Motor neuron (in vitro differentiated cells): Measurements from ENCODE around the gene TMEM126B. TPM values are rescaled to one million over a fixed set of nuclear protein-coding genes. Genes with fewer than 3 reads are reported as not detected.
"Not testable (repeated sequence)": the region's sequence is repeated elsewhere in the genome, so short reads cannot be mapped to it uniquely, and the experiment has no call there.

Experiments used
- ATAC-seq, 8 experiments: fragments of 200-7000 bp; cut with Tn5 transposase; replicated peaks in 6 of 8; 2 replicates each; pipeline ENCODE4 v1.8.0; 2021; ENCODE audit warnings: mild to moderate bottlenecking in 8 of 8, moderate library complexity in 8 of 8
- H3K27ac ChIP-seq, 2 donors: fragments of 250-450 bp; sonication (Bioruptor Pico); 2 replicates each; pipeline ENCODE4 v1.9.0; 2021; ENCODE audit warnings: antibody characterized with exemption in 2 of 2, mild to moderate bottlenecking in 2 of 2, moderate library complexity in 1 of 2
- H3K4me1 ChIP-seq, 2 donors: fragments of 250-450 bp; sonication (Bioruptor Pico); replicated peaks in 1 of 2; 2 replicates each; pipeline ENCODE4 v1.6.1; 2021; ENCODE audit warnings: antibody characterized with exemption in 2 of 2, mild to moderate bottlenecking in 2 of 2, moderate library complexity in 1 of 2
- H3K4me3 ChIP-seq, 5 donors: fragments of 250-450 bp; sonication (Bioruptor Pico); 2 replicates each; pipeline ENCODE4 v1.9.0; 2021; ENCODE audit warnings: antibody characterized with exemption in 5 of 5, mild to moderate bottlenecking in 5 of 5, moderate library complexity in 4 of 5
- WGBS, 10 experiments: fragments of 450-650 bp; shearing (Covaris generic); methylation state at CpG; one replicate each; pipeline ENCODE4 v1.0.0; 2022; 5-methylcytosine and 5-hydroxymethylcytosine counted together
- in situ Hi-C, 9 experiments: fragments of 400-800 bp; cut with MboI; loops; one replicate each; pipeline ENCODE4 v1.15.0; 2021; ENCODE audit warnings: low sequenced_read_pairs in 9 of 9, low pct_unique_long_range_greater_than_20kb in 2 of 9; ENCODE audit not compliant: unreplicated experiment in 9 of 9
- total RNA-seq, 8 experiments: library from RNA; unstranded; fragments of 300-600 nt; gene quantifications; 2 replicates each; pipeline versions ENCODE4 v1.2.3 to v1.2.4, GENCODE V29; 2022

TMEM126B gene
- 100 to 1,000 TPM in 1 of 8 experiments, 10 to 100 TPM in 7; 31.1 to 102 (median 46.7) TPM for total RNA-seq

GRCh38 chr11:85627998-85628770, at the start of gene TMEM126B:
Gene TMEM126B (plus strand): TSS chr11:85628593. CDS start chr11:85628608, 15 bp downstream.
- H3K4me1 ChIP-seq, result peaks cover 7 to 17% of the 10 kb centered on the region in 2 donors
- in situ Hi-C loops, result no loop called here
- H3K27ac ChIP-seq, result peak within 1 kb of the TSS; percentile 51 to 71
- peak; percentile 94 to 99 (median 98) for ATAC-seq
- peak within 1 kb of the TSS; percentile 48 to 89 (median 67) for H3K4me3 ChIP-seq
- 0 to 1% (median 0%) methylated on average over 1 to 15 of the region's 41 CpGs; no CpG with 5 or more reads in 3 of the 10 experiments for WGBS, 10 experiments

- Histone ChIP-seq H3K4me1 (no peaks in the 10 kb centered on the region), H3K27ac (no peak overlapping the region), H3K4me3 (no peak overlapping the region)
- 36 to 100% (median 82%) methylated on average over 1 to 2 of the region's 2 CpGs for WGBS, 10 experiments
- ATAC-seq, result no peak
- in situ Hi-C loops, result loop anchor here in 3 of 9 experiments (25.0 kb wide), 2 partner anchors 770 to 795 kb away; no protein-coding TSS in a partner anchor
Measured at GRCh38 chr11:85582111-85582510, 46.3 kb upstream of the TMEM126B start.

GRCh38 chr11:85589373-85589772, 39.0 kb upstream of the TMEM126B start:
- Histone ChIP-seq H3K4me1 (no peaks in the 10 kb centered on the region), H3K4me3 (no peak overlapping the region), H3K27ac (no peak overlapping the region)
- ATAC-seq, result peak in 3 of 8 experiments; percentile 65 to 82 (median 73)
- in situ Hi-C loops, result loop anchor here in 3 of 9 experiments (25.0 kb wide), 2 partner anchors 777 to 802 kb away; no protein-coding TSS in a partner anchor
- 74 to 100% (median 100%) methylated on average over 1 to 2 of the region's 3 CpGs; no CpG with 5 or more reads in 6 of the 10 experiments for WGBS, 10 experiments

GRCh38 chr11:85590848-85591483, 37.4 kb upstream of the TMEM126B start:
- no peak overlapping the region for H3K27ac ChIP-seq
- no peak overlapping the region for H3K4me3 ChIP-seq
- 0 to 81% (median 43%) methylated on average over 1 to 4 of the region's 4 CpGs; no CpG with 5 or more reads in 3 of the 10 experiments for WGBS, 10 experiments
- H3K4me1 ChIP-seq, result no peaks in the 10 kb centered on the region
- peak in 4 of 8 experiments; percentile 41 to 90 (median 83) for ATAC-seq
- in situ Hi-C loops, result loop anchor here in 3 of 9 experiments (25.0 kb wide), 2 partner anchors 779 to 804 kb away; no protein-coding TSS in a partner anchor

GRCh38 chr11:85595285-85595884, 33.0 kb upstream of the TMEM126B start:
- in situ Hi-C loops, result loop anchor here in 3 of 9 experiments (25.0 kb wide), 2 partner anchors 783 to 808 kb away; no protein-coding TSS in a partner anchor
- no peak overlapping the region for H3K4me3 ChIP-seq
- ATAC-seq, result peak in 4 of 8 experiments; percentile 32 to 68 (median 56)
- H3K27ac ChIP-seq, result no peak overlapping the region
- H3K4me1 ChIP-seq, result no peaks in the 10 kb centered on the region

GRCh38 chr11:85596886-85597285, 31.5 kb upstream of the TMEM126B start:
- no peak overlapping the region for H3K27ac ChIP-seq
- no peak for ATAC-seq
- in situ Hi-C loops, result loop anchor here in 3 of 9 experiments (25.0 kb wide), 2 partner anchors 785 to 810 kb away; no protein-coding TSS in a partner anchor
- WGBS, 10 experiments, result 15 to 100% (median 54%) methylated on average over 1 to 2 of the region's 2 CpGs; no CpG with 5 or more reads in 3 of the 10 experiments
- no peak overlapping the region for H3K4me3 ChIP-seq
- H3K4me1 ChIP-seq, result no peaks in the 10 kb centered on the region

GRCh38 chr11:85599083-85599482, 29.3 kb upstream of the TMEM126B start:
- Histone ChIP-seq H3K4me1 (no peaks in the 10 kb centered on the region), H3K27ac (no peak overlapping the region), H3K4me3 (no peak overlapping the region)
- in situ Hi-C loops, result loop anchor here in 3 of 9 experiments (25.0 kb wide), 2 partner anchors 787 to 812 kb away; no protein-coding TSS in a partner anchor
- 48 to 80% (median 72%) methylated on average over 1 to 5 of the region's 5 CpGs; no CpG with 5 or more reads in 1 of the 10 experiments for WGBS, 10 experiments
- ATAC-seq, result no peak

- no peak overlapping the region for H3K4me3 ChIP-seq
- H3K27ac ChIP-seq, result no peak overlapping the region
- H3K4me1 ChIP-seq, result no peaks in the 10 kb centered on the region
- in situ Hi-C loops, result no loop called here
- WGBS, 10 experiments, result 45 to 100% (median 93%) methylated on average over 1 to 2 of the region's 2 CpGs; no CpG with 5 or more reads in 1 of the 10 experiments
- ATAC-seq, result no peak
Measured at GRCh38 chr11:85602526-85603213, 25.7 kb upstream of the TMEM126B start.

GRCh38 chr11:85603220-85603619, 25.2 kb upstream of the TMEM126B start:
- in situ Hi-C loops, result no loop called here
- no peaks in the 10 kb centered on the region for H3K4me1 ChIP-seq
- no peak overlapping the region for H3K27ac ChIP-seq
- WGBS, 10 experiments, result 54 to 96% (median 88%) methylated on average over 2 to 4 of the region's 4 CpGs
- H3K4me3 ChIP-seq, result no peak overlapping the region
- ATAC-seq, result no peak

- H3K4me3 ChIP-seq, H3K4me1 ChIP-seq, ATAC-seq, in situ Hi-C loops, H3K27ac ChIP-seq: not testable (repeated sequence)
- 92 to 100% (median 100%) methylated on average over 1 to 3 of the region's 3 CpGs; no CpG with 5 or more reads in 2 of the 10 experiments for WGBS, 10 experiments
Measured at GRCh38 chr11:85606237-85606636, 22.2 kb upstream of the TMEM126B start.

- H3K27ac ChIP-seq, H3K4me1 ChIP-seq, ATAC-seq, in situ Hi-C loops, H3K4me3 ChIP-seq: not testable (repeated sequence)
Measured at GRCh38 chr11:85608621-85609020, 19.8 kb upstream of the TMEM126B start.

- 33 to 83% (median 75%) methylated on average over 1 to 2 of the region's 2 CpGs; no CpG with 5 or more reads in 4 of the 10 experiments for WGBS, 10 experiments
- H3K4me3 ChIP-seq, in situ Hi-C loops, ATAC-seq, H3K27ac ChIP-seq, H3K4me1 ChIP-seq: not testable (repeated sequence)
Measured at GRCh38 chr11:85609286-85609685, 19.1 kb upstream of the TMEM126B start.
